ENCODE data around the gene FGD5.

DNA sequence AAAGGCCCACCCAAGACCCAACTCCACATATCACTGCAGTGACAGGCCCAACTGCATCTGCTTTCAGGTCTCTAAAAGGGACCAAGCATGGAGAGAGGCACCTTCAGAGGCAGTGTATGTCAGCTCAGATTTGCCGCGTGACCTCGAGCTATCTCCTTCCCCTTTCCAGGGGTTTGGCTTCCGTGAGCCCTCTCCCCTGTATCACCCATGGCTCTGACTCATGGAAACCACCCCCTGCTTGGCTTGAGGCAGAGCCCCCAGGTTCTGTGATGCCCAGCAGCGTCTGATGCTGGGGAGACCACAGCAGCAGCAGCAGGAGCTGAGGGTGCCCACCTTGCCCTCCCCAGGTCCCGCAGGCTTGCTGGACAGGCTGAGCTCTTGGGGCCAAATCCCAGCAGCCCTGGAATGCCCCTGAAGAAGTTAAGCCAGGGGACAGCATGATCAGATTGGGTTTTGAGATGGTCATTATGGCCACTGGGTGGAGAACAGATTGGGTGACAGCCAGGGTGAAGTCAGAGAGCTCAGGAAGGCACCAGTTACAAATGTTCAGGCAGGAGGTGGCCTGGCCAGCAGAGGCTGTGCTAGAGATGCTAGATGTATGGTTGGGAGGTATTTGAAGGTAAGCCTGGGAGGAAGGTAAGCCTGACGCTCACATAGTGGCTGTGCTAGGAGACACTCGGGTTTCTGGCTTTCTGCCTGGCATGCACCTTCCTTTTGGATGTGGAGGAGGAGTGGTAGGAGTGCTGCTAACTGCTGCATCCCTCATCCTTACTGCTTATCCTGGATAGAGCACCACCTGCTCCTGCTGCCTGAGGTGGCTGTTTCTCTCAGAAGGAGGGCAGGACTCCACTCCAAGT is 42.9 kb downstream of the FGD5 start:
- TF ChIP-seq, protein P1, sequence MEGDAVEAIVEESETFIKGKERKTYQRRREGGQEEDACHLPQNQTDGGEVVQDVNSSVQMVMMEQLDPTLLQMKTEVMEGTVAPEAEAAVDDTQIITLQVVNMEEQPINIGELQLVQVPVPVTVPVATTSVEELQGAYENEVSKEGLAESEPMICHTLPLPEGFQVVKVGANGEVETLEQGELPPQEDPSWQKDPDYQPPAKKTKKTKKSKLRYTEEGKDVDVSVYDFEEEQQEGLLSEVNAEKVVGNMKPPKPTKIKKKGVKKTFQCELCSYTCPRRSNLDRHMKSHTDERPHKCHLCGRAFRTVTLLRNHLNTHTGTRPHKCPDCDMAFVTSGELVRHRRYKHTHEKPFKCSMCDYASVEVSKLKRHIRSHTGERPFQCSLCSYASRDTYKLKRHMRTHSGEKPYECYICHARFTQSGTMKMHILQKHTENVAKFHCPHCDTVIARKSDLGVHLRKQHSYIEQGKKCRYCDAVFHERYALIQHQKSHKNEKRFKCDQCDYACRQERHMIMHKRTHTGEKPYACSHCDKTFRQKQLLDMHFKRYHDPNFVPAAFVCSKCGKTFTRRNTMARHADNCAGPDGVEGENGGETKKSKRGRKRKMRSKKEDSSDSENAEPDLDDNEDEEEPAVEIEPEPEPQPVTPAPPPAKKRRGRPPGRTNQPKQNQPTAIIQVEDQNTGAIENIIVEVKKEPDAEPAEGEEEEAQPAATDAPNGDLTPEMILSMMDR (optimal IDR thresholded peaks at IDR 0.05 in 1 of 3, IDR thresholded peaks at IDR 0.05 in 1 of 3, conservative IDR thresholded peaks at IDR 0.05 in 1 of 3; ENCODE audit: extremely low read depth in 1 of 3, insufficient read depth in 2 of 3, low read length in 3 of 3) = no peak
- no peak for TF ChIP-seq EZH2 (IDR thresholded peaks at IDR 0.05; ENCODE audit: low read length)

All from keratinocyte (primary cell).